Smooth muscle cell (in vitro differentiated cells): ENCODE results near the gene LGR6. TPM values are rescaled to one million over a fixed set of nuclear protein-coding genes. Genes with fewer than 3 reads are reported as not detected.

Experiments used
- DNase-seq: peaks from one replicate; lab custom pipeline; 2025; ENCODE audit not compliant: unreplicated experiment; lab: John Stamatoyannopoulos, UW
- H2AFZ ChIP-seq: fragments of 200-600 bp; sonication (generic); 2 replicates; pipeline ENCODE4 v1.6.0; 2016; ENCODE audit warnings: antibody characterized with exemption, low read depth, mild to moderate bottlenecking
- H3F3A ChIP-seq: fragments of 200-600 bp; sonication (generic); 2 replicates; pipeline ENCODE4 v1.6.0; 2017; ENCODE audit warnings: antibody characterized with exemption, low read depth
- H3K27ac ChIP-seq: fragments of 200-600 bp; sonication (generic); 2 replicates; pipeline ENCODE4 v1.5.1; 2016; ENCODE audit warnings: low read depth, mild to moderate bottlenecking
- H3K27me3 ChIP-seq: fragments of 200-600 bp; sonication (generic); 2 replicates; pipeline ENCODE4 v1.6.1; 2016; ENCODE audit warnings: low read depth, mild to moderate bottlenecking
- H3K36me3 ChIP-seq: fragments of 200-600 bp; sonication (generic); 2 replicates; pipeline ENCODE4 v1.5.1; 2016; ENCODE audit warnings: low read depth
- H3K4me1 ChIP-seq: fragments of 200-600 bp; sonication (generic); 2 replicates; pipeline ENCODE4 v1.5.1; 2016; ENCODE audit warnings: low read depth
- H3K4me2 ChIP-seq: fragments of 200-600 bp; sonication (generic); 2 replicates; pipeline ENCODE4 v1.6.0; 2016; ENCODE audit warnings: mild to moderate bottlenecking
- H3K4me3 ChIP-seq: fragments of 200-600 bp; sonication (generic); 2 replicates; pipeline ENCODE4 v1.5.1; 2016; ENCODE audit warnings: mild to moderate bottlenecking
- H3K79me2 ChIP-seq: fragments of 200-600 bp; sonication (generic); 2 replicates; pipeline ENCODE4 v1.6.0; 2016; ENCODE audit warnings: low read depth, mild to moderate bottlenecking
- H3K9ac ChIP-seq: fragments of 200-600 bp; sonication (generic); 2 replicates; pipeline ENCODE4 v1.6.0; 2016; ENCODE audit warnings: low read depth
- H3K9me3 ChIP-seq: fragments of 200-600 bp; sonication (generic); replicated peaks from 2 replicates; pipeline ENCODE4 v1.5.1; 2016; ENCODE audit warnings: low read depth
- H4K20me1 ChIP-seq: fragments of 200-600 bp; sonication (generic); 2 replicates; pipeline ENCODE4 v1.6.0; 2016; ENCODE audit warnings: low read depth
- CTCF ChIP-seq: fragments of 200-600 bp; sonication (generic); IDR thresholded peaks from 2 replicates; pipeline ENCODE4 v1.5.1; 2017; ENCODE audit warnings: borderline replicate concordance, mild to moderate bottlenecking, antibody characterized with exemption; ENCODE audit not compliant: insufficient read depth, poor library complexity, severe bottlenecking
- WGBS: methylation state at CpG from one replicate; pipeline ENCODE4 v1.1.7; 2016; ENCODE audit warnings: low lambda C conversion rate; 5-methylcytosine and 5-hydroxymethylcytosine counted together
- polyA plus RNA-seq: library from polyadenylated mRNA; unstranded; fragments of >200 nt; fragmentation: Nextera tagmentation; extraction: Ambion mirVana; gene quantifications from 2 replicates; pipeline ENCODE4 v1.2.1, GENCODE V29; 2016
- total RNA-seq: library from RNA; depleted of rRNA; stranded (reverse); fragments of >200 nt; gene quantifications from 2 replicates; pipeline ENCODE4 v1.2.3, GENCODE V29; 2014

Gene LGR6
- total and polyA plus RNA-seq, 2 experiments from 2014 or later: 1.8 to 2.9 TPM

DNA sequence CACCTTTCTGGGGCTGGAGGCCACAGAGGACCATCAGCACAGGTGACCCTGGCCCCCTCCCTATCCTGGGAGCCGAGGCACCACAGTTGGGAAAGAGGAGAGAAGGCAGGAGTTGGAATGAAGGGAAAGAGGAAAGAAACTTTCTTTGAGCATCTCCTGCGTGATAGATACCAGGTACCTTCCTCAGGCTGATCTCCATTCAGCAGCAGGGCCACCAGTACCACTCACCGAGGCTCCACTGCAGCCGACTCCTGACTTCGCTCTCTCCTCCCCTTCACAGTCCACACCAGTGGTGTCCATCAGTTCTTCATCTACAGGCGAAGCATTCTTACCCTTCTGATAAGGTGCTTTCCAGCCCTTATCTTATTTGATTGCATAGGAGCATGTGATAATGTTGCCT, 55.3 kb downstream of the LGR6 start:
- Histone ChIP-seq H3K27me3 (no peaks in the 10 kb centered on the region), H4K20me1 (no peaks in the 10 kb centered on the region), H2AFZ (no peak overlapping the region), H3K9ac (no peak overlapping the region), H3K9me3 (no peaks in the 10 kb centered on the region), H3K4me2 (no peak overlapping the region), H3K36me3 (no peaks in the 10 kb centered on the region), H3K79me2 (no peaks in the 10 kb centered on the region), H3K4me3 (no peak overlapping the region), H3K27ac (no peak overlapping the region), H3K4me1 (no peaks in the 10 kb centered on the region), H3F3A (no peaks in the 10 kb centered on the region)
- 95% methylated on average over 6 of the region's 6 CpGs for WGBS
- no peak for DNase-seq
- no peak for TF ChIP-seq CTCF

- no peaks in the 10 kb centered on the region for H3K27me3 ChIP-seq
- no peaks in the 10 kb centered on the region for H3F3A ChIP-seq
- H4K20me1 ChIP-seq: no peaks in the 10 kb centered on the region
- no peaks in the 10 kb centered on the region for H3K79me2 ChIP-seq
- no peak overlapping the region for H3K4me3 ChIP-seq
- H3K9ac ChIP-seq: no peak overlapping the region
- 95% methylated on average over 6 of the region's 6 CpGs for WGBS
- H3K36me3 ChIP-seq: no peaks in the 10 kb centered on the region
- no peaks in the 10 kb centered on the region for H3K4me1 ChIP-seq
- no peak overlapping the region for H3K4me2 ChIP-seq
- H3K27ac ChIP-seq: no peak overlapping the region
- H2AFZ ChIP-seq: no peak overlapping the region
- H3K9me3 ChIP-seq: no peaks in the 10 kb centered on the region
- no peak for TF ChIP-seq CTCF
- no peak for DNase-seq
Measured at GRCh38 chr1:202249436-202249835, 55.8 kb downstream of the LGR6 start.

- no peaks in the 10 kb centered on the region for H3K79me2 ChIP-seq
- no peak for DNase-seq
- no peaks in the 10 kb centered on the region for H3K27me3 ChIP-seq
- H3K4me2 ChIP-seq: no peak overlapping the region
- H3K4me3 ChIP-seq: no peak overlapping the region
- no peak overlapping the region for H2AFZ ChIP-seq
- H3K9ac ChIP-seq: no peak overlapping the region
- no peaks in the 10 kb centered on the region for H3K36me3 ChIP-seq
- H3K4me1 ChIP-seq: no peaks in the 10 kb centered on the region
- H3K9me3 ChIP-seq: no peaks in the 10 kb centered on the region
- no peaks in the 10 kb centered on the region for H4K20me1 ChIP-seq
- H3K27ac ChIP-seq: no peak overlapping the region
- TF ChIP-seq CTCF: no peak
- 98% methylated on average over 2 of the region's 2 CpGs for WGBS
- H3F3A ChIP-seq: no peaks in the 10 kb centered on the region
Measured at GRCh38 chr1:202249846-202250245, 56.2 kb downstream of the LGR6 start.

DNA sequence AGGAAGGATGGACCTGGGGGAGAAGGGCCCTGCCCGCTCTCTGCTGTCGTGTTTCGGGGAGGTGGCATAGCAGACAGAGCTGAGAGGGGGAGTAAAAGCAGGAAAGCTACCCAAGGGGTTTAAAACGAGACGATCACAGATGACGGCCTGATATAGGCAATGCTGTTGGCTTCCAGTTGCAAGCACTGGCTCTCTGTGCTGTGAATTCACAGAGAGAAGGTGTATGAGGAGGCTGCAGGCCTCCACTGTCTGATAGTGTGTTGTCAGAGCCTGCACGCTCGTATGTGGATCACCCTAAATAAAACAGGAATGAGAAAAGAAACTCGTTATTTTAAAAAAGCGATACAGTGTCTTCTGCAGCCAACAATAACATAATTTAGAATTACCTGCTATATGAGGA, 57.4 kb downstream of the LGR6 start:
- no peaks in the 10 kb centered on the region for H3K36me3 ChIP-seq
- no peak for DNase-seq
- no peaks in the 10 kb centered on the region for H3K79me2 ChIP-seq
- H2AFZ ChIP-seq: no peak overlapping the region
- H3K4me3 ChIP-seq: no peak overlapping the region
- no peaks in the 10 kb centered on the region for H3K27me3 ChIP-seq
- no peak overlapping the region for H3K4me2 ChIP-seq
- no peak overlapping the region for H3K27ac ChIP-seq
- no peaks in the 10 kb centered on the region for H3K9me3 ChIP-seq
- no peak for TF ChIP-seq CTCF
- no peaks in the 10 kb centered on the region for H3F3A ChIP-seq
- no peaks in the 10 kb centered on the region for H3K4me1 ChIP-seq
- no peak overlapping the region for H3K9ac ChIP-seq
- 92% methylated on average over 10 of the region's 10 CpGs for WGBS
- no peaks in the 10 kb centered on the region for H4K20me1 ChIP-seq
